Neural progenitor cell (in vitro differentiated cells): ENCODE data around the gene ATXN7L1. TPM values are rescaled to one million over a fixed set of nuclear protein-coding genes. Genes with fewer than 3 reads are reported as not detected.

Source experiments
- DNase-seq: peaks from one replicate; pipeline ENCODE4 v3.0.0-alpha.2; 2016; ENCODE audit warnings: low spot score
- H2AFZ ChIP-seq: fragments of 200-600 bp; sonication (generic); replicated peaks from 2 replicates; pipeline ENCODE4 v1.6.1; 2016; ENCODE audit warnings: antibody characterized with exemption
- H3F3A ChIP-seq: fragments of 200-600 bp; sonication (generic); 2 replicates; pipeline ENCODE4 v1.6.1; 2016; ENCODE audit warnings: antibody characterized with exemption, low read depth
- H3K27ac ChIP-seq: fragments of 200-600 bp; sonication (generic); 2 replicates; pipeline ENCODE4 v1.5.1; 2016; ENCODE audit warnings: mild to moderate bottlenecking
- H3K27me3 ChIP-seq: fragments of 200-600 bp; sonication (generic); 2 replicates; pipeline ENCODE4 v1.6.1; 2016; ENCODE audit warnings: mild to moderate bottlenecking, moderate library complexity
- H3K36me3 ChIP-seq: fragments of 200-600 bp; sonication (generic); 2 replicates; pipeline ENCODE4 v1.5.1; 2016
- H3K4me1 ChIP-seq: fragments of 200-600 bp; sonication (generic); 2 replicates; pipeline ENCODE4 v1.6.1; 2016; ENCODE audit warnings: mixed run types
- H3K4me2 ChIP-seq: fragments of 200-600 bp; sonication (generic); 2 replicates; pipeline ENCODE4 v1.6.1; 2016
- H3K4me3 ChIP-seq: fragments of 200-600 bp; sonication (generic); 2 replicates; pipeline ENCODE4 v1.5.1; 2016
- H3K79me2 ChIP-seq: fragments of 200-600 bp; sonication (generic); 2 replicates; pipeline ENCODE4 v1.6.1; 2016; ENCODE audit warnings: low read depth
- H3K9ac ChIP-seq: fragments of 200-600 bp; sonication (generic); 2 replicates; pipeline ENCODE4 v1.6.1; 2016
- H3K9me3 ChIP-seq: fragments of 200-600 bp; sonication (generic); 2 replicates; pipeline ENCODE4 v1.5.1; 2016; ENCODE audit warnings: low read depth
- H4K20me1 ChIP-seq: fragments of 200-600 bp; sonication (generic); 2 replicates; pipeline ENCODE4 v1.6.1; 2016; ENCODE audit warnings: low read depth
- H3K27ac Mint-ChIP-seq: 3 replicates; pipeline ENCODE4 v1.8.0; 2021; ENCODE audit warnings: mixed read lengths
- H3K27me3 Mint-ChIP-seq: 2 replicates; pipeline ENCODE4 v1.8.0; 2022; ENCODE audit warnings: low read depth, mild to moderate bottlenecking, inconsistent platforms, moderate library complexity, mixed read lengths; ENCODE audit not compliant: insufficient read depth
- H3K36me3 Mint-ChIP-seq: 3 replicates; pipeline ENCODE4 v1.8.0; 2021; ENCODE audit warnings: mixed read lengths
- H3K4me1 Mint-ChIP-seq: 3 replicates; pipeline ENCODE4 v1.8.0; 2021; ENCODE audit warnings: mixed read lengths
- H3K4me3 Mint-ChIP-seq: 3 replicates; pipeline ENCODE4 v1.8.0; 2021; ENCODE audit warnings: mild to moderate bottlenecking, moderate library complexity, mixed read lengths
- H3K9me3 Mint-ChIP-seq: 3 replicates; pipeline ENCODE4 v1.8.0; 2020; ENCODE audit warnings: mixed read lengths
- CTCF ChIP-seq: fragments of 200-600 bp; sonication (generic); IDR thresholded peaks from 2 replicates; pipeline ENCODE4 v1.5.1; 2017; ENCODE audit warnings: antibody characterized with exemption, mild to moderate bottlenecking
- EZH2 ChIP-seq: fragments of 200-600 bp; sonication (generic); IDR thresholded peaks from 2 replicates; pipeline ENCODE4 v1.6.1; 2017; ENCODE audit warnings: antibody characterized with exemption, mild to moderate bottlenecking, moderate library complexity
- EZH2phosphoT487 ChIP-seq: fragments of 200-600 bp; sonication (generic); IDR thresholded peaks from 2 replicates; pipeline ENCODE4 v1.6.1; 2017; ENCODE audit warnings: antibody characterized with exemption
- total RNA-seq: library from RNA; depleted of rRNA; stranded (reverse); fragments of >200 nt; gene quantifications from 2 replicates; pipeline ENCODE4 v1.2.3, GENCODE V29; 2015; ENCODE audit warnings: low replicate concordance

The ATXN7L1 gene
- total RNA-seq, 1 donor from 2014 or later: 5.9 TPM

- Mint-ChIP-seq H3K9me3 (no peaks in the 10 kb centered on the region), H3K27me3 (peaks cover 8% of the 10 kb centered on the region), H3K27ac (no peak overlapping the region), H3K4me1 (peaks cover 69% of the 10 kb centered on the region), H3K36me3 (no peaks in the 10 kb centered on the region), H3K4me3 (no peak overlapping the region)
- H3K36me3 ChIP-seq: no peaks in the 10 kb centered on the region
- H3K9me3 ChIP-seq: no peaks in the 10 kb centered on the region
- no peaks in the 10 kb centered on the region for H3K79me2 ChIP-seq
- no peak overlapping the region for H3K27ac ChIP-seq
- no peak overlapping the region for H3K4me3 ChIP-seq
- H3K4me2 ChIP-seq: no peak overlapping the region
- H2AFZ ChIP-seq: no peak overlapping the region
- peaks cover 29% of the 10 kb centered on the region for H3F3A ChIP-seq
- DNase-seq: peak; percentile 89
- no peaks in the 10 kb centered on the region for H3K27me3 ChIP-seq
- peaks cover 69% of the 10 kb centered on the region for H4K20me1 ChIP-seq
- no peak overlapping the region for H3K9ac ChIP-seq
- TF ChIP-seq EZH2 (no peak), CTCF (peak; percentile 86), EZH2phosphoT487 (no peak)
- peaks cover 42% of the 10 kb centered on the region for H3K4me1 ChIP-seq
Measured at GRCh38 chr7:105652359-105652993, 223.9 kb downstream of the ATXN7L1 start.

GRCh38 chr7:105651798-105652197 lies 224.6 kb downstream of the ATXN7L1 start:
- no peak for TF ChIP-seq CTCF
- no peak for TF ChIP-seq EZH2
- TF ChIP-seq EZH2phosphoT487: no peak
- Mint-ChIP-seq H3K4me1 (peaks cover 70% of the 10 kb centered on the region), H3K27me3 (peaks cover 8% of the 10 kb centered on the region), H3K27ac (no peak overlapping the region), H3K4me3 (no peak overlapping the region), H3K36me3 (no peaks in the 10 kb centered on the region), H3K9me3 (no peaks in the 10 kb centered on the region)
- no peaks in the 10 kb centered on the region for H3K27me3 ChIP-seq
- H3F3A ChIP-seq: peaks cover 29% of the 10 kb centered on the region
- H3K4me1 ChIP-seq: peaks cover 42% of the 10 kb centered on the region
- H4K20me1 ChIP-seq: peaks cover 64% of the 10 kb centered on the region
- H3K27ac ChIP-seq: no peak overlapping the region
- H3K36me3 ChIP-seq: no peaks in the 10 kb centered on the region
- H3K9ac ChIP-seq: no peak overlapping the region
- no peaks in the 10 kb centered on the region for H3K9me3 ChIP-seq
- H2AFZ ChIP-seq: no peak overlapping the region
- no peak overlapping the region for H3K4me3 ChIP-seq
- no peaks in the 10 kb centered on the region for H3K79me2 ChIP-seq
- DNase-seq: no peak
- H3K4me2 ChIP-seq: no peak overlapping the region

- no peak for DNase-seq
- Histone ChIP-seq H3K36me3 (no peaks in the 10 kb centered on the region), H3K4me1 (peaks cover 36% of the 10 kb centered on the region), H3K4me3 (no peak overlapping the region), H2AFZ (no peak overlapping the region), H3F3A (peaks cover 21% of the 10 kb centered on the region), H3K27me3 (no peaks in the 10 kb centered on the region), H3K9me3 (no peaks in the 10 kb centered on the region), H3K79me2 (no peaks in the 10 kb centered on the region), H3K27ac (no peak overlapping the region), H3K4me2 (no peak overlapping the region), H4K20me1 (peaks cover 51% of the 10 kb centered on the region), H3K9ac (no peak overlapping the region)
- H3K4me1 Mint-ChIP-seq: peaks cover 58% of the 10 kb centered on the region
- H3K9me3 Mint-ChIP-seq: no peaks in the 10 kb centered on the region
- no peak overlapping the region for H3K4me3 Mint-ChIP-seq
- H3K27me3 Mint-ChIP-seq: peaks cover 8% of the 10 kb centered on the region
- H3K27ac Mint-ChIP-seq: no peak overlapping the region
- TF ChIP-seq EZH2phosphoT487 (no peak), CTCF (no peak), EZH2 (no peak)
- H3K36me3 Mint-ChIP-seq: no peaks in the 10 kb centered on the region
Measured at GRCh38 chr7:105650382-105650970, 225.9 kb downstream of the ATXN7L1 start.
